GM18517 (cell line): ENCODE data around the gene TLE4.
A peak's percentile ranks its signal among the peaks of the same experiment; 100 is the strongest.

Experiments used
- ATAC-seq: cut with Tn5 transposase; IDR thresholded peaks from one replicate; pipeline ENCODE4 v1.9.1; 2021; ENCODE audit warnings: mild to moderate bottlenecking, moderate library complexity; ENCODE audit not compliant: unreplicated experiment

TLE4 gene

GRCh38 chr9:79660615-79661014 lies 88.8 kb downstream of the TLE4 start:
- no peak for ATAC-seq

GRCh38 chr9:79661279-79661678 lies 89.5 kb downstream of the TLE4 start:
- no peak for ATAC-seq

GRCh38 chr9:79661886-79662536 lies 90.2 kb downstream of the TLE4 start:
- ATAC-seq, result no peak

- ATAC-seq, result no peak
These were observed 90.8 kb downstream of the TLE4 start for GRCh38 chr9:79662537-79662956.

- no peak for ATAC-seq
These were observed 91.5 kb downstream of the TLE4 start for GRCh38 chr9:79663300-79663699.

GRCh38 chr9:79663878-79664277 lies 92.1 kb downstream of the TLE4 start:
- ATAC-seq, result no peak

- ATAC-seq, result no peak
These were observed 92.6 kb downstream of the TLE4 start for GRCh38 chr9:79664375-79664831.

- no peak for ATAC-seq
These were observed 93.6 kb downstream of the TLE4 start for GRCh38 chr9:79665369-79665768.

GRCh38 chr9:79665931-79666330 lies 94.2 kb downstream of the TLE4 start:
- ATAC-seq, result no peak

GRCh38 chr9:79667120-79667519 lies 95.4 kb downstream of the TLE4 start:
- ATAC-seq, result no peak

- ATAC-seq, result no peak
These were observed 96.2 kb downstream of the TLE4 start for GRCh38 chr9:79667817-79668436.

- no peak for ATAC-seq
These were observed 97.2 kb downstream of the TLE4 start for GRCh38 chr9:79668956-79669355.

- ATAC-seq, result no peak
These were observed 98.7 kb downstream of the TLE4 start for GRCh38 chr9:79670269-79670961.

GRCh38 chr9:79671558-79671957 lies 99.8 kb downstream of the TLE4 start:
- no peak for ATAC-seq

- ATAC-seq, result no peak
These were observed 100.5 kb downstream of the TLE4 start for GRCh38 chr9:79672236-79672635.

- no peak for ATAC-seq
These were observed 101.1 kb downstream of the TLE4 start for GRCh38 chr9:79672891-79673290.

- ATAC-seq, result peak; percentile 89
These were observed 101.8 kb downstream of the TLE4 start for GRCh38 chr9:79673614-79674013.

- ATAC-seq, result peak; percentile 38
These were observed 102.5 kb downstream of the TLE4 start for GRCh38 chr9:79674052-79674777.

- ATAC-seq, result no peak
These were observed 109.8 kb downstream of the TLE4 start for GRCh38 chr9:79681576-79681975.

GRCh38 chr9:79682076-79682736 lies 110.4 kb downstream of the TLE4 start:
- no peak for ATAC-seq

GRCh38 chr9:79684059-79684458 lies 112.3 kb downstream of the TLE4 start:
- no peak for ATAC-seq
